HG02588 (cell line): ENCODE results near the gene MCC.
A peak's percentile ranks its signal among the peaks of the same experiment; 100 is the strongest.

Experiments used
- ATAC-seq: cut with Tn5 transposase; IDR thresholded peaks from one replicate; pipeline ENCODE4 v1.9.1; 2021; ENCODE audit warnings: mild to moderate bottlenecking, moderate library complexity; ENCODE audit not compliant: unreplicated experiment

MCC gene

DNA sequence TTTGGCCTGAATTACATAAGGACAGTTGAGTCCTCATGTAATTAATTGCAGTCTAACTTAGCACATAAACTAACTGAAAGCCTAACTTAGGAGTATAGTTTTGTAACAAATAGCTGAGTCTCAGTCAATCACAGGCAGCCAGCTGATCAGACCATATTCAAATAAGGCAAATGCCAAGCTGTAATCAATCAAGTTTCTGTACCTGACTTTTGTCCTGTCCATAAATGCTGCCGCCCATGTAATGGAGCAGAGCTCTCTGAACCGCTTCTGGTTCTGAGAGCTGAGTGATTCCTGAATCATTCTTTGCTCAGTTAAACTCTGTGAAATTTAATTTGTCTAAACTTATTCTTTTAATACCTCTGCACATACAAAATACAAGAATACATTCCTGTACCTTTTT, 158.3 kb downstream of the MCC start:
- ATAC-seq: no peak

DNA sequence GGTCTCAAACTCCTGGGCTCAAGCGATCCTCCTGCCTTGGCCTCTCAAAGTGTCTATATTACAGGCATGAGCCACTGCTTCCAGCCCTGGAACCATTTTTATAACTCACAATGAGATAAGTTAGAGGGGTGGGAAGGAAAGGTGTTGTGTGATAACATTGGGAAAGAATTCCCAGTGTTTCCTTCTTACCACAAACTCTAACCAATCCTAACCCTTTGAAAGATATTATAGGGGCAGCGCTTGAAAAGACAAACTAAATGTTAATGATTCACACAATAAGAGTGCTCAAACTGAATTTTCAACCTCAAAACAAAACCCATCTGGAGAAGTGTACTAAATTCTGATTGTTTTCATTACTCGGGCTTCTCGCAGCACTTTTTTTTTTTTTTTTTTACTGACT, 163.2 kb downstream of the MCC start:
- no peak for ATAC-seq

DNA sequence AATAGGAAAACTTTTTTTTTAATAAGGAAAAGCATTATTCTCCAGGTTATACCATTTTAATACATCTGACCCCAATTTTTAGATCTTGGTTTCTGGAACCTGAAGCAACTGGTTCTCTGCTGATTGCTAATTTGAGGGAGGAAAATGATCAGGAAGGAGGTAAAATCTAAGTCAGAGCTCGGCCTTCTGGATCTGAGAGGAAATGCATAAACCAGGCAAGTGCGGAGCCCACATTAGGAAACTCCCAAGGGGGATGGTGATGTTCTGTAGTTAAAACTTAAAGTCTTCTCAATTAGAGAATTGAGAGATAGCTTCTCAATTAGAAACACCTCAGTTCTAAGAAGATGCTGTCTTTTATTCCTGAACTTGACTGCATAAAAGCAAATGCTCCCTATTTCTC, 167.0 kb downstream of the MCC start:
- no peak for ATAC-seq

DNA sequence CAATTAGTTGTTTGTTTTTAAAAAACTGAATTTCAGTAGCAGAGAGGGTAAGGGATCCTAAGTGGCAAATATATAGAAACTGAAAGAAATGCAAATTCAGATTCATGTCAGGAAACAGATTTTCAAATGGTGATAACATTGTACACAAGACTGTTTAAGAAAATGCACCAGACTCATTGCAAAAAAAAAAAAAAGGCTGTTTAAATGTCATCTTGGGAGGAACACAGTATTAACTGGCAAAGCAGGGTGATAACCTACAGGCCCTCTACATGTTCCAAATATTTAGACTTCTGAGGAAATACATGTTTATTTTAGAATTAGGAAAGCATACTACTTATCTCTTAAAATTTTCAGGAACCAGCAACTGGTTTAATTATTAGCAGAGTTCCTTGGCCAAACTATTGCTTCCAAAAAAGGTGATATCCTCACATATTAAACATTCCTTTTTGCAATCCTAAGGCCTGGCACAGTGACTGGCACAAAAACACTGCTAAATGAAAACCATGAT, 167.9 kb downstream of the MCC start:
- peak; percentile 80 for ATAC-seq

DNA sequence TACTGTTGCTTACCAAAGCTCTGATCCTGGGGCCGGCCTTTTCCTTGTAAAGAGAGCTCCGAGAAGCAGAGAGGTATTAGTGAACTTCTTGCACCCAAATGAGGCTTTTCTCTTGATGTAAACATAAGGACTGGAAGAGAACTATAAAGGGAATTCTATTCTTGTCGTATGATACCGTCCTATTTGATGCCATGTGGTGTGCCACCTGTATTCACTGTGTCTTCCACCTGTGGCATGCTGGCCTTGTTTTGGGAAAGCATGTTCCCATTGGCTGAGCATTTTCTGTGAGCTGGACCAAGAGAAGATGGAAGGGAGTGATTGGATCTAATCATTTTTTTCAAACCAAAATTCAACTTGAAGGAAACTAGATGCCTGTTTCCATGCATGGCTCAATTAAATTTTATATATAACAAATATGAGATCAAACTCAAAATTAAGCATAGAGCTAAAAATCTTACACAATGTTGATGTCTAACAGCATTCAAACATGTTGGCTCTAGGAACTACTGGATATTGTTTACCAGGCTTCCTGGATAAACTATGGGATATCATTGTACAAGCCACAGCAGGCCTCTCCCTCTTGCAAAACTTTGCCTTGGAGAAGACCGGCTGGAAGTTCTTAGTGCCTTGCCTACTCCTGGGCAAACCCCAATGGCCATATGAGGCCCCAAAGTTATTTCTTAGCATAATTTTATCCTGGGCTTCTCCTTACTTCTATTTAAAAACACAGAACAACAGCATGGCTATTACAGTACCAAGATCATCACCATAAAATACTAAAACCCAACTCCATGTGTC, 168.8 kb downstream of the MCC start:
- no peak for ATAC-seq

DNA sequence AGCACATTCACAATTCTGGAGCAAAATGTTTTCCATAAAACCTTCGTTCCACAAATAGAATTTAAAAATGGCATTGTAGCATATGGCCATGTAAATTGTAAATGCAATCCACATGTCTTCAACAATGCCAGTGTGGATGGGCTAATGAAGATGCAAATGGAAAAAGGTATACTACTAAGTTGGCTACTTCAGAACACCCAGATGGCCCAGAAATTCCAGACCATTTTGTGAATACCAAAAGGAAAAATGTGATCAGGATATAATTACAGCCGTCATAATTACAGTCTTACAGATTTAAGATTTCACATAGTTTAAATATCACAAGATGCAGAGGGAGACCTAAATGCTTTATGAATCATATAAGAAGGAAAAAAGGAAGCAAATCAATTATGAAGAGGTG, 170.6 kb downstream of the MCC start:
- no peak for ATAC-seq

DNA sequence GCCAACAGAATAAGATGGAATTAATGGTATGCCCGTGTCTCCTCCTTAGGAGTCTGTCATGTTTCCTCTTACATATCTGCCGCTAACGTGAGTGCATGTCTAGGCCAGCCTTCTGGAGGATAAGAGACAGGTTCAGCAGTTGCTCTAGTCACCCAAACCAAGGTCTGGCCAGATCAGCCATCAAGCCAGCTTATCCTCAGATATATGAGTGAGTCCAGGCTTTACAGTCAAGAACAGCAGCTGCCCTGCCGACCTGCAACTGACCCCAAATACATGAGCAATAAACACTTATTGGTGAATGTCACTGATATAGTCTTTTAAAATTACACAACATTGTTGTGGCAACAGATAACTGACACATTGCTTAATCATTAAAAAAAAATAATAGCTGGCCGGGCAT, 177.0 kb downstream of the MCC start:
- no peak for ATAC-seq

DNA sequence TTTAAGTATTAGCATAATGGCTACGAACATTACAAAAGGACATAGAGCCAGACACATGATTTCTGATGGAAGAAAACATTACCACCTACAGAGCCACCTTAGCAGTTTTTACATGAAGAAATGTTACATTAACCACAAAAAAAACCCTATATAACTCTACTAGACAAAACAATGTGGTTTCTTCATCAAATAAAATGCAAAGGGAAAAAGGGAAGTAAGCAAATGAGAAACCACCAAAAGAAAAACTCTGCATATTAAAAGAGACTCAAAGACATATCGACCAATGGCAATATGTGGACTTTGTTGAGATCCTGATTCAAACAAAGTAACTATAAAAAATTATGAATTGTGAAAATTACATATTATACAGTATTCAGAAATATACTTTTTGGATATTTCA, 186.1 kb downstream of the MCC start:
- ATAC-seq: no peak

DNA sequence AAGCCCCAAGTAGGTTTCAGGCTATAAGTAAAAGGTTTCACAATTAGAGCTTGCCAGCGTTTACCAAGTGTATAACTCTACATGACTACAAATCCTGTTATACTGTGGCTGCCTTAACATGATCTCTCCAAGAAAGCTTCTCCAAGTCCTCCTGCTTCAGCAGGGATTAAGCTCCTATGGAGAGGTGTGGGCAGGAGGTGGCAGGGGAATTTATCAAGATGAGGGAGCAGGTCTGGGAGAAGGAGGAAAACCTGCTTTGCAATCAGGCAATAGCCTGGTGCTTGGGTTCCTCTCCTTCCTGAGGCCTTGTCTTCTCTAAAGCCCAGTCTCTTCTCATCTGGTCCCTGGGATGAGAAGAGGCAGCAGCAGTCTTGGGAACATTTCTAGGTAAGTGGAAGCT, 188.7 kb downstream of the MCC start:
- no peak for ATAC-seq

DNA sequence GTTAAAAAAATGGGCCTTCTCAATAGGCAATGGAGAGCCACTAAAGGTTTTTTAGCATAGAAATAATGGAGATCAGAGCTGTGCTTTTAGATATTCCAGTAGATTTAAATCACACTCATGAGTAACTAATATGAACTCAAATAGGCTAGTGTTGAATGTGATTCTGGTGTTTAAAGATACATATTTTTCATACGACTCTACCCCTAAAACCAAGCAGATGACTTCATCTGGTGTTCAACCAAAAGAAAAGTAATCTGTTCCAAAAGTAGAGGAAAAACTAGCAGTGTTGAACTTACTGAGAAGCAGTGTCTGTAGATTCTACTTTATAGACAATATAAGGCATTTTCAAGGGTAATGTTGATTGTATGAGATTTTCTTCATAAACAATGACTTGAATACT, 191.6 kb downstream of the MCC start:
- ATAC-seq: no peak

DNA sequence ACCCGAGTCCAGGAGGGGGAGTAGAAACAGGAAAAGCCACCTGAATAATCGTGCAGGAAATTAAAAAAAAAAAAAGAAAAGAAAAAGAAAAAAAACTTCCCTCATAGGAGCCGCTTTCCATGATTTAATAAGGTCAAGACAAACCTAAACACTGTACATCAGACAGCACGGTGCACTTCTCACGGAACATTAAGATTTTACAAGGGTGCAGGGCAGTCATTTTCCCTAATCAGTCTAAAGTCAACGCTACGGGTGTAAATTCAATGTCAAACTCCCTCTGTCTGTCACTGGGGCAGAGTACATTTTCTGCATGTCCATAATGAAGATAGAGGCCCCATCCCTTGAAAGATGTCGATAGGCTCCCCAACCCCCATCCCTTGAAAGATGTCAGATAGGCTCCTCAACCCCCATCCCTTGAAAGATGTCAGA, 193.1 kb downstream of the MCC start:
- no peak for ATAC-seq

DNA sequence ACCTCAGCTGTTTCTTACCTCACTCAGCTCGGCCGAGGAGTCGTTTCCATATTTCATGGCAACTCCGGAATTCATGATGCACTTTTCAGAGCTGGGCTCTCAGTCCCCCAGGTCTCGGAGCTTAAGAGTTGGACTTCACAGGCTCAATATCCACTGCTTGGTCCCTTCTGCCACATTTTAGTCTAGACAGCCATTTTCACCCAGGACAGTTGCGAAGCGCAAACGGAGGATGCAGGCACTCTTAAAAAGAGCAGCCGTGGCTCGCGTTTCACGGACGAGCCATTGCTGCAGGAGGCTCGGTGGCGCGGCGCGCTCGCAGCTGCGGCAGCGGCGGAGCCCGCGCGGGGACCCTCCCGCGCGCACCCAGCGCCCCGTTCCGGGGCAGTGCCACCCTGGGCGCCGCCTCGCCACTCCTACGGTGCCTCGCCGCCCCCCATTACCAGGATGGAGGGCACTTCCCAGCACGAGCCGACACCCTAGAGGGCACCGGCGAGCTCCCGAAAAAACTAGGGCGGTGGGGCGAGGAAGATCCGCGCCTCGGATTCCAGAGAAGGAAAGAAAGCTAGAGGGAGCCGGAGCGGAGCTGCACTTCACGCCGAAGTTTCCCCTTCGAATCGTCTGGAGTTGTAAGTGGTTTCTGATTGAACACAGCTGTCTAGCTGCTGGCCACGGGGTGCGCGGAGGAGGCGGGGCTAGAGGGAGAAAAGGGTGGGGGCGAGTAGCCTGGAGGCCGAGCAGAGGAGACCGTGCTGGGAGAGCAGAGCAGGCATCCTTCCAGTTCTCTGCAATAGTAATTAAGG, 193.7 kb downstream of the MCC start:
- ATAC-seq: peak; percentile 96

DNA sequence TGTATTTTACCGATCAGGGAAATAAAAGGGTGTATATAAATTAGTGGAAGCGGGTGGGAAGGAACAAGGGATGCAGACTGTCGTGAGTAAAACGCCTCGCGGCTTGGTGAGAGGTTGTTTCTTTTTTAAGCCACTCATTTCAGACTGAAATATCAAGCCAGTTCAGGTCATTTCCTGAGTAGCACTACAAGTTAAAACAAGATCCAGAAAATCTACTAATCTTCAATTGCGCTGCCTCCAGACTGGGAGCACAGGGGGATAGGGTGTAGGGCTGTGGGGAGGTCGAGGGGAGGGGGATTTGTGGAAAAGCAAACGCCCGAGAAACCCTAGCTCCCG, 194.3 kb downstream of the MCC start:
- ATAC-seq: peak; percentile 22

DNA sequence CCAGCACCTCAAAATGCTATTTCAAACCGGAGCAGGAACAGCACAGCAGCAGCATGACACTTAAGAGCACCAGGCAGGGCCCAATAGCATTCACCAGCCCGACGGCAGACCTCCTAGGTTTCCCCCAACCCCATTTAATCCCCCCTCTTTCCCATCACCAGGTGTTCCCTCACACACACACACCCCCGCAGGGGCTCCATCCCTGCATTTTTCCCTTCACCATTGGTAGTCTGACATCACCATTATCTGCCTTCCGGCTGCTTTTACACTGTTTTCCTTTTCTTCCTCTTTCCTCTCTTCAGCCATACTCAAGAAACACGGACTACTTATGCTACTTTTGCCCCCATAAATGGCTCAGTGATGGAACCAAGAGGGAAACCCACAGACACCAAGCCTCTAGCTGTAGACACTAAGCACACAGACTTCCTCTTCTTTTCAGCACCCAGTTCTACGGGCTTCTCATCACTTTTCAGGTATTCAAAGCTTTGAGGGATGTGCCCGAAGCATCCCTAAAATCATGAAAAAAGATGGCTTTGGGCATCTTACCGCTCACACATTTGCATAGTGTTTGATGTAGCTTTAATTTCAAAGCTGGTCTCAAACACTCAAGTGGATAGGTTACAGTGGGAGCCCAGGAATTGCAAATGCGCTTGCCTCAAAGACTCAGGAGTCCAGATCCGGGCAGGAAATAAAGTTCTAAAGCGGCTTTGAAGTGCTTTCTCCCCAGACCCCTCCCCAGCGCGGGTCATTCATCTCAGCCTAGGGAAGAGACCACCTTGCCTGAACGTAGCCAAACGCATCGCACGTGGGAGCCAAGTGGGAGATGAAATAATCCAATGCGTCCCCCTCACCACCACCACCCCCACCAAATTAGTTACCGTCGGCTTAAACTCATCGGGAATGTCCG, 194.9 kb downstream of the MCC start:
- ATAC-seq: no peak

DNA sequence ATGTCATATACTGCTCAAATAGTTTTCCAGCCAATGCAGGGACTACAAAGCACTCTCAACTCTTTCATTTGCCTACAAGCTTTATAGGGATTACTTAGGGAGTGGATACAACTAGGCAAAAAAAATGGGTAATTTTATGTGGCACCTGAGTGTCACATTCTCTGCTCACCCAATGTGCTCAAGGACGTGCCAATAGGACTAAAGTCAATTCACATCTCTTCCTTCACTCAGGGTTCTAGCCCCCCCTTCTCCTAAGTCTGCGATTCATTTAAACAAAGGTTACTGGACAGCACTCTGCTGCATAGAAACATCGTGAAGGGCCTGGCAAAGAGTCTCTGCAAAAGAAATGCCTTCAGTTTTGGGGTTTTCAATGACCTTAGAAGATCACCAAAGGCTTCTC, 195.8 kb downstream of the MCC start:
- no peak for ATAC-seq

DNA sequence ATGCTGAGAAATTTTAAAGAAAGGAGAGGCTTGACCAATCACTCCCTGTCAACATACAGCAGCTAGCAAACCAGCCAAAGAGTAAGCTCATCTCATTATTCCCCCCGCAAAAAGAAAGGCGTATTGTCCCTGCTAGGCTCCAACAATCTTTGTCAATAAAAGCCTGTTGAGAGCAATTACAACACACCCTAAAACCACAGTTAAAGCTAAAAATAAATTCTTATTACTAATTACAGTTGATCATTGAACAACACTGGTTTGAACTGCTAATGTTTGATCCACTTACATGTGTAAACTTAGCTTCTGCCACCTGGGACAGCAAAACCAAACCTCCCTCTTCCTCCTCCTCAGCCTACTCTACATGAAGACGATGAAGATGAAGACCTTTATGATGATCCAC, 204.7 kb downstream of the MCC start:
- ATAC-seq: no peak

DNA sequence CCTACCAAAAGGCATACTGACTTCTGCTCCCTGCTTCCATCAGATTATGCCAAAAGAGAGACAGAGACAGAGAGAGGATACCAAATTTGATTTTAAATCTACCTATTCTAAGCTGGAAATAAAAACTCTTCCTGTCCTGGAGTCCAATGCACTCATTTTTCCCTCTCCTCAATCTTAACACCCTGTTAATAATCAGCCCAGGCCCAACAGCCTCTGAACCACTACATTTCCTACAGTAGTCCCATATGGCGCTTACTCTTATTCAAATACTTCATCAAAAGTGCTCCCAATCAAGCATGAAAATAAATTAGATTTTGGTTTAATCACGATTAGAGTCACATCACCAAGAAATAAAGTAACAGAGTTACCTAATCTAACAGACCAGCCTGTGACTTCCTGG, 205.8 kb downstream of the MCC start:
- ATAC-seq: no peak

DNA sequence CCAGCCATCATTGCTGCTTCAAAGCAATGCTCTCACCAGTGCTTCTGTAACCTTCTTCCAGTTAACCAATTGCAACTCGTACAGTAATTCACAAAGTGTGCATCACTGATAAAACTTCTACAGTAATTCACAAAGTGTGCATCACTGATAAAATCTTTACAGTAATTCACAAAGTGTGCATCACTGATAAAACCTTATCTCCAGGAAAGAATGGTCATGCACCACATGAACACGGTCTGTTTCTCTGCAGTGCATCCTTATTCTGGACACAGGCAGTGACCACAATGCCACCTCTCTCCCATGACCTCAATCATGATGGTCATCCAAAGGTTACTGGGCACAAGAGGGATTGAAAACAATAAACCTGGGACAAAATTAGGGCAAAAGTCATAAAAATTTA, 207.1 kb downstream of the MCC start:
- no peak for ATAC-seq

DNA sequence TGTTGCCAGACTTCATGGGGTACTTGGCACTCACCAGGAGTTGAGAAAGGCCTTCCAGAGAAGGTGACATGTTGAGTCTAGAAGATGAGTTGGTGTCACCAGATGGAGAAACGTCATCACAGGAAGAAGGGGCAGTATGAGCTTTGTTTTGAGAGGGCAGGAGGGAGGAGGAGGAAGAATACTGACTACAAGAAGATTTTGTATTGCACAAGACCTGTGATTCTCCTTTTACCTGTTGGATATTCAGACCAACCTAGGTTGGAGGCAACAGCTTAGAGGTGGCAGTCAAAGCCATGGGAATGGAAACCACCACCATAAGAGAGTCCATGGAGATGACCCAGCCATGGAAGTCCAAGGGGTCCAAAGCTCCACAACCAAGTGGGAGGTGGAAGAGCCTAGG, 207.7 kb downstream of the MCC start:
- ATAC-seq: no peak

DNA sequence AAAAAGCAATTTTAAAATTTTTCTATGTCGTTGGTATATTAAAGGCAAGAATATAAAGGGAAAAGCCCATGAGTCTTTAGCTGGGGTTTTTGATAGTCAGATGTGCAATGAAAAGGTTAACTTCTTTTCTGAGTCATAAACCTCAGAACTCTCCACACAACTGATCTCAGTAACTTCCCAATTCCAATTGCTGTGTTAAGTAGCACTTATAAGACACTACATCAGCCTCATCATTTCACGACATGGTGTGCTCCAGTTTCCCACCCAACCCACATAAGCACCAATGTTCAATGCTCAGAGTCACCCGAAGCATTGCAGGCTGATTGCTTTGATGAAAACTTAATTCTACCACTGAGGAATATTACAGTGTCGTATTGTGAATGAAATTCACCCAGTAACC, 209.3 kb downstream of the MCC start:
- ATAC-seq: no peak

DNA sequence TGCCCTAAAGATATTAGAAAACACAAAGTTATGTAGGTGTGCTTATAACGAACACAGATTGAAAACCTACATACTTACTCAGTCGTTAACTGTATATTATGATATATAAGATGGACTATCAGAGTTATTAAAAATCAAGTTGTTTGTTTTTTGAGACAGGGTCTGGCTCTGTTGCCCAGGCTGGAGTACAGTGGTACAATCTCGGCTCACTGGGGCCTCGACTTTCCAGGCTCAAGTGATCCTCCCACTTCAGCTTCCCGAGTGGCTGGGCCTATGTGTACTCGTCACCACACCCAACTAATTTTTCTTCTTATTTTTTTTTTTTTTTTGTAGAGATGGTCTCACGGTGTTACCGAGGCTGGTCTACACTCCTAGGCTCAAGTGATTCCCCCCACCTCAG, 211.8 kb downstream of the MCC start:
- ATAC-seq: no peak
